Testis (tissue), 3 donors: Measurements from ENCODE around the gene COL17A1. TPM values are rescaled to one million over a fixed set of nuclear protein-coding genes. Genes with fewer than 3 reads are reported as not detected.

ENCODE experiments used
- DNase-seq: peaks from one replicate; pipeline ENCODE4 v3.0.0-alpha.2; 2019
- H3K27ac ChIP-seq, 2 donors: fragments of 200-600 bp; sonication (generic); one replicate each; pipeline ENCODE4 v1.5.1; 2019
- H3K27me3 ChIP-seq: fragments of 200-600 bp; sonication (generic); one replicate; pipeline ENCODE4 v1.5.1; 2019
- H3K36me3 ChIP-seq: fragments of 200-600 bp; sonication (generic); one replicate; pipeline ENCODE4 v1.5.1; 2017; ENCODE audit warnings: low read depth; ENCODE audit errors: missing control alignments
- H3K4me1 ChIP-seq: fragments of 200-600 bp; sonication (generic); one replicate; pipeline ENCODE4 v1.5.1; 2019
- H3K4me3 ChIP-seq, 2 donors: fragments of 200-600 bp; sonication (generic); one replicate each; pipeline ENCODE4 v1.5.1; 2017 to 2019
- H3K9me3 ChIP-seq: fragments of 200-600 bp; sonication (generic); one replicate; pipeline ENCODE4 v1.5.1; 2017
- CTCF ChIP-seq, 3 experiments: fragments of 450-650 bp in 2 of 3; fragments of 200-600 bp in 1 of 3; sonication (generic) in 1 of 3; IDR thresholded peaks; one replicate each; pipeline ENCODE4 v1.5.1; 2016 to 2019; ENCODE audit warnings: antibody characterized with exemption in 3 of 3, mild to moderate bottlenecking in 2 of 3, moderate library complexity in 1 of 3
- POLR2A ChIP-seq: fragments of 450-650 bp; IDR thresholded peaks from one replicate; pipeline ENCODE4 v1.6.1; 2017; ENCODE audit warnings: antibody characterized with exemption, mild to moderate bottlenecking, moderate library complexity
- WGBS, 2 donors: methylation state at CpG; one replicate each; pipeline ENCODE4 v1.1.5; 2018; 5-methylcytosine and 5-hydroxymethylcytosine counted together
- intact Hi-C: fragments of 100-400 bp; cut with DNase I; formaldehyde crosslinking; loops from one replicate; pipeline ENCODE4 v1.15.1; 2023; ENCODE audit warnings: low total_unique reads
- polyA plus RNA-seq: library from polyadenylated mRNA; stranded (reverse); fragments of 350-450 nt; fragmentation: Illumina TruSeq; extraction: RNeasy Lipid Tissue Mini Kit (QIAGEN cat#74804); gene quantifications from one replicate; pipeline ENCODE4 v1.2.3, GENCODE V29; 2014; ENCODE audit warnings: low read depth, low replicate concordance; ENCODE audit not compliant: insufficient read depth
- total RNA-seq, 2 donors: library from RNA; depleted of rRNA; stranded (reverse); fragments of >200 nt; gene quantifications; one replicate each; pipeline ENCODE4 v1.2.3, GENCODE V29; 2016

Gene COL17A1
- total and polyA plus RNA-seq, 3 donors from 2014 or later, result 7.1 to 30.6 (median 17.1) TPM

GRCh38 chr10:104099941-104100340 lies 14.3 kb upstream of the COL17A1 start:
- H3K4me1 ChIP-seq, result no peaks in the 10 kb centered on the region
- no peak for TF ChIP-seq POLR2A
- TF ChIP-seq CTCF (IDR thresholded peaks at IDR 0.05), result no peak
- H3K9me3 ChIP-seq, result no peaks in the 10 kb centered on the region
- no peaks in the 10 kb centered on the region for H3K27me3 ChIP-seq
- H3K4me3 ChIP-seq, result no peak overlapping the region
- no peak overlapping the region for H3K27ac ChIP-seq
- intact Hi-C loops, result no loop called here
- no peaks in the 10 kb centered on the region for H3K36me3 ChIP-seq
- DNase-seq, result no peak

DNA sequence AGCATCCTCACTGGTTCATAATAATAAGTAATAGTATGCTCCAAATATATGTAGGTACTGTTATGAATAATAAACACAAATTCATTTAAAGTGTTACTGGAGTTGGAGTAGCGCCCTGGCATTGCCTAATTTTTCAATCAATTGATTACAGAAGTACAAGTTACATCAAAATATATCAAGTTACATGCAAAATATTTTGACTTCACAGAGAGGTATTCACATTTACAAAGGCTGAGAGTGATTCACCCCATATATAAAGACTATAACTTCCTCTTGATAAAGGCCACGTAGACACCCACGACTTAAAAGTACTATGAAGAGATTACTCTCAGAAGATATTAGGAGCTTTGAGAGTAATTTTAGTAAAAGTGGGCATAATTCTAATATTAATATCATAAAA lies 13.6 kb upstream of the COL17A1 start:
- no peaks in the 10 kb centered on the region for H3K9me3 ChIP-seq
- intact Hi-C loops, result no loop called here

DNA sequence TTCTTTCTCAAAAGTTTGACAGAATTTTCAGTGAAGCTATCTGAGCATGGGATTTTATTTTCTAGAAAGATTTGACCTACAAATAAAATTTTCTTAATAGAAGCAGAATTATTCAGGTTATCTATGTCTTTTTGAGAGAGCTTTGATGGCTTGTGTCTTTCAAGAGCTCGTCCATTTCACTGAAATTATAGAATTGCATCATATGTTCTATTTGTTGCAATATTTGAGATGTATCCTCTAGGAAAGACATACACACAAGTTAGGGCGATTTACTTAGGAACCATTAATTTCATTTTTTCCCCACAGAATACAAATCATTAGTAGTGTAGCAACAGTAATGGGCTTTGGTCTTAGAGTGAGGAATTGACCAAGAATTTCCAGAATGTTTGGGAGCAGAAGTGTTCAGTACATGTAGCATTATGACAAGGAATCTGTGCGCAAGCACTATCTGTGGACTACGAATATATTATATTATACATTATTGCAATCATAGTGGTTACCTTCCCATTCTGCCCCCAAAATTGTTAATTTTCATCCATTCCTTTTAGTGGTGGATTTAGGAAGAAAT lies 12.8 kb upstream of the COL17A1 start:
- no peaks in the 10 kb centered on the region for H3K9me3 ChIP-seq
- H3K4me1 ChIP-seq, result no peaks in the 10 kb centered on the region
- TF ChIP-seq CTCF (IDR thresholded peaks at IDR 0.05) (no peak), POLR2A (no peak)
- intact Hi-C loops, result no loop called here
- 93 to 97% methylated on average over 4 of the region's 4 CpGs for WGBS, 2 donors
- H3K27ac ChIP-seq, result no peak overlapping the region
- H3K27me3 ChIP-seq, result no peaks in the 10 kb centered on the region
- DNase-seq, result no peak
- no peaks in the 10 kb centered on the region for H3K36me3 ChIP-seq
- no peak overlapping the region for H3K4me3 ChIP-seq

More for the DNA sequence above, 13.6 kb upstream of the COL17A1 start:
- Histone ChIP-seq H3K27ac (no peak overlapping the region), H3K36me3 (no peaks in the 10 kb centered on the region), H3K27me3 (no peaks in the 10 kb centered on the region), H3K4me3 (no peak overlapping the region), H3K4me1 (no peaks in the 10 kb centered on the region)
- WGBS, 2 donors, result 91% methylated on average over 3 of the region's 3 CpGs
- DNase-seq, result no peak
- TF ChIP-seq POLR2A (no peak), CTCF (IDR thresholded peaks at IDR 0.05) (no peak)

DNA sequence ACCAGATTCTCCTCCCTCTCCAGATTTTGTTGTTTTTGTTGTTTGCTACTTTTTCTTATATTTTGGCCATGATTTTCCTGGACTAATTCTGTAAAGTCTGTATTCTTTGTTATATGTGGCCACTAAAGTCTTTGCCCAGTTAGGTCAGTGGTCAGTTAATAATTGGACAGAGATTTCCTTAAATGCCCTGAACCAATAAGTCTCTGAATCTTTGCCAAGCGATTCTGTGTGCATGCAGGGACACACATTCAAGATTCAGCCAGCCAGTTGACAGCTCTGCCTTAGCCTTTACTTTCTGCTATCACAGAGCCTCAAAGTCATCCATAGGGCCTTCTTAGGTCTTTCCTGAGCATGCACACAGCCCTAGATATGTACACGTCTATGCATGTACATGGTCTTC lies 11.0 kb upstream of the COL17A1 start:
- no peak overlapping the region for H3K4me3 ChIP-seq
- WGBS, 2 donors, result 96 to 98% methylated on average over 2 of the region's 2 CpGs
- DNase-seq, result no peak
- H3K4me1 ChIP-seq, result no peaks in the 10 kb centered on the region
- H3K9me3 ChIP-seq, result no peaks in the 10 kb centered on the region
- H3K27me3 ChIP-seq, result no peaks in the 10 kb centered on the region
- intact Hi-C loops, result no loop called here
- no peaks in the 10 kb centered on the region for H3K36me3 ChIP-seq
- TF ChIP-seq CTCF (IDR thresholded peaks at IDR 0.05) (no peak), POLR2A (no peak)
- no peak overlapping the region for H3K27ac ChIP-seq

- Histone ChIP-seq H3K27me3 (no peaks in the 10 kb centered on the region), H3K4me3 (no peak overlapping the region), H3K36me3 (no peaks in the 10 kb centered on the region), H3K27ac (no peak overlapping the region), H3K9me3 (no peaks in the 10 kb centered on the region), H3K4me1 (no peaks in the 10 kb centered on the region)
- DNase-seq, result no peak
- TF ChIP-seq CTCF (IDR thresholded peaks at IDR 0.05) (no peak), POLR2A (no peak)
- intact Hi-C loops, result no loop called here
Measured at GRCh38 chr10:104092749-104093148, 7.1 kb upstream of the COL17A1 start.
